Measurements from ENCODE around the gene CLDND2. TPM values are rescaled to one million over a fixed set of nuclear protein-coding genes. Genes with fewer than 3 reads are reported as not detected.
A peak's percentile ranks its signal among the peaks of the same experiment; 100 is the strongest.

Gene CLDND2
- total and polyA plus RNA-seq, 4 donors, result 0.22 to 3.0 TPM; not detected in 2

DNA sequence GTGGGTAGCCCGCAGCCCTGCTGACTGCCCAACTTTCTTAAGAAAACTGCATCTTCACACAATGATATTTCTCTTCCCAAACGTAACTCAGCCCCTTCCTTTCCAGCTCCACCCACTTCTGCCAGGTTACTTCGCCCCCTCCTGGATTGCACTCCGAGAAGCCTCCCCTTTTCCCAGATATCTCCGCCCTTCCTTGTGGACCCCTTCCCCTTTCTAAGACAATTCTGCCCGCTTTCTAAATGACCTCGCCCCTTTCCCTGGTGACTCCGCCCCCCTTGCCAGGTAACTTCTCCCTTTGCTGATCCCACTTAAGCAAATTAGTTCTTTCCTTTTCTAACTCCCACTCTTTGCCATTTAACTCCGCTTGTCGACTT lies 29.5 kb downstream of the CLDND2 start:
- 2% methylated on average over 10 of the region's 10 CpGs for WGBS
- Histone ChIP-seq H3K4me1 (ENCODE audit: control insufficient read depth in 4 of 4, insufficient read depth in 4 of 4, low read length in 3 of 4) (peaks cover 7 to 17% (median 13%) of the 10 kb centered on the region in 4 donors), H3K9ac (ENCODE audit: low read depth in 1 of 2, low read length in 2 of 2) (no peak overlapping the region), H3K27ac (ENCODE audit: low read depth in 1 of 2, low read length in 2 of 2) (peak overlapping the region; percentile 3 to 52), H3K9me3 (ENCODE audit: control insufficient read depth in 4 of 4, low read length in 3 of 4) (no peaks in the 10 kb centered on the region), H3K4me3 (ENCODE audit: low read depth in 1 of 3, low read length in 3 of 3) (peak overlapping the region; percentile 60 to 78 (median 66)), H3K27me3 (ENCODE audit: control insufficient read depth in 4 of 4, insufficient read depth in 4 of 4, low read length in 3 of 4) (no peaks in the 10 kb centered on the region), H3K36me3 (ENCODE audit: control insufficient read depth in 4 of 4, insufficient read depth in 3 of 4, low read depth in 1 of 4, low read length in 3 of 4) (no peaks in the 10 kb centered on the region)
- TF ChIP-seq, protein P1, sequence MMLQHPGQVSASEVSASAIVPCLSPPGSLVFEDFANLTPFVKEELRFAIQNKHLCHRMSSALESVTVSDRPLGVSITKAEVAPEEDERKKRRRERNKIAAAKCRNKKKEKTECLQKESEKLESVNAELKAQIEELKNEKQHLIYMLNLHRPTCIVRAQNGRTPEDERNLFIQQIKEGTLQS (IDR thresholded peaks at IDR 0.05), result no peak
- TF ChIP-seq GABPA (IDR thresholded peaks at IDR 0.05 in 1 of 2, conservative IDR thresholded peaks at IDR 0.05 in 1 of 2) (no peak), SP1 (IDR thresholded peaks at IDR 0.05) (no peak), RAD21 (IDR thresholded peaks at IDR 0.05) (no peak), NR2F2 (IDR thresholded peaks at IDR 0.05) (no peak), FOXA1 (IDR thresholded peaks at IDR 0.05) (no peak), RXRA (IDR thresholded peaks at IDR 0.05) (no peak), YY1 (IDR thresholded peaks at IDR 0.05) (no peak), FOXA2 (IDR thresholded peaks at IDR 0.05) (no peak), TAF1 (conservative IDR thresholded peaks at IDR 0.05) (no peak), HNF4G (IDR thresholded peaks at IDR 0.05) (no peak)
- DNase-seq (ENCODE audit: low spot score), result no peak

DNA sequence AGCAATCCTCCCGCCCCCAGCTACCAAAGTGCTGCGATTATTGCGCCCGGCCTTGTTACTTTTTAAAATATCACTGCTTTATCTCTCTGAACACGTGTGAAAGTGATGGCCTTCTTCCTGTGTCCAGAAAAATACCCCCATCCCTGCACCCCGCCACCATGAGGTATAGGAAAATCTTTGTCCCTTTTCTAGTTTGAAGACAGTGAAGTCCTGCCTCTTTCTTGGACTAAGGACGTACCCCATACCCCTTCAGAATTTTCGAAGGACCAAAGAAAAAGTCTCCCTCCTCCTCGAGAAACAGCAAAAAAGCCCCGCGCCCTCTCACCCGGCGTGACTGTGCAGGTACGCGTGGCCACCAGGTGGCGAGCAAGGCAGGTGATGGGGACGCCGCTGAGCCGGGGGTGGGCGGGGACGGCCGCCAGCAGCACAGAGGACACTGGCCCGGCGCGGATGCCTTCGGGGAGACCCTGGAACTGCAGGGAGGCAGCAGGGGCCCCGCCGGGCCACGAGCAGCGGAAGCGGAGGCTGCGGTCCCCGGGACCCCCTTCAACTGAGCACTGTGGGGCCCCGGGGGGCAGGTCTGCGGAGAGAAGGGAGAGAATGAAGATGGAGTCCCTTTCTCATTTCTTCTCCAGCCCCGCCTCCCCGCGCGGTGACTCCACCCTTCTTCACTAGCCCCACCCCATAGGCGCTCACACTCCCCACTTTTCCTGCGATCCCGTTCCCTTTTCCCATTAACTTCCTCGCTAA lies 30.1 kb downstream of the CLDND2 start:
- TF ChIP-seq RXRA (IDR thresholded peaks at IDR 0.05) (no peak), GABPA (IDR thresholded peaks at IDR 0.05 in 1 of 2, conservative IDR thresholded peaks at IDR 0.05 in 1 of 2) (no peak), SP1 (IDR thresholded peaks at IDR 0.05) (no peak), YY1 (IDR thresholded peaks at IDR 0.05) (peak; percentile 26), FOXA1 (IDR thresholded peaks at IDR 0.05) (no peak), RAD21 (IDR thresholded peaks at IDR 0.05) (peak; percentile 86 to 90), EGR1 (IDR thresholded peaks at IDR 0.05; ENCODE audit: low read depth in 2 of 2) (no peak)
- TF ChIP-seq, protein P2, sequence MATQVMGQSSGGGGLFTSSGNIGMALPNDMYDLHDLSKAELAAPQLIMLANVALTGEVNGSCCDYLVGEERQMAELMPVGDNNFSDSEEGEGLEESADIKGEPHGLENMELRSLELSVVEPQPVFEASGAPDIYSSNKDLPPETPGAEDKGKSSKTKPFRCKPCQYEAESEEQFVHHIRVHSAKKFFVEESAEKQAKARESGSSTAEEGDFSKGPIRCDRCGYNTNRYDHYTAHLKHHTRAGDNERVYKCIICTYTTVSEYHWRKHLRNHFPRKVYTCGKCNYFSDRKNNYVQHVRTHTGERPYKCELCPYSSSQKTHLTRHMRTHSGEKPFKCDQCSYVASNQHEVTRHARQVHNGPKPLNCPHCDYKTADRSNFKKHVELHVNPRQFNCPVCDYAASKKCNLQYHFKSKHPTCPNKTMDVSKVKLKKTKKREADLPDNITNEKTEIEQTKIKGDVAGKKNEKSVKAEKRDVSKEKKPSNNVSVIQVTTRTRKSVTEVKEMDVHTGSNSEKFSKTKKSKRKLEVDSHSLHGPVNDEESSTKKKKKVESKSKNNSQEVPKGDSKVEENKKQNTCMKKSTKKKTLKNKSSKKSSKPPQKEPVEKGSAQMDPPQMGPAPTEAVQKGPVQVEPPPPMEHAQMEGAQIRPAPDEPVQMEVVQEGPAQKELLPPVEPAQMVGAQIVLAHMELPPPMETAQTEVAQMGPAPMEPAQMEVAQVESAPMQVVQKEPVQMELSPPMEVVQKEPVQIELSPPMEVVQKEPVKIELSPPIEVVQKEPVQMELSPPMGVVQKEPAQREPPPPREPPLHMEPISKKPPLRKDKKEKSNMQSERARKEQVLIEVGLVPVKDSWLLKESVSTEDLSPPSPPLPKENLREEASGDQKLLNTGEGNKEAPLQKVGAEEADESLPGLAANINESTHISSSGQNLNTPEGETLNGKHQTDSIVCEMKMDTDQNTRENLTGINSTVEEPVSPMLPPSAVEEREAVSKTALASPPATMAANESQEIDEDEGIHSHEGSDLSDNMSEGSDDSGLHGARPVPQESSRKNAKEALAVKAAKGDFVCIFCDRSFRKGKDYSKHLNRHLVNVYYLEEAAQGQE (IDR thresholded peaks at IDR 0.05), result peak; percentile 29
- TF ChIP-seq, protein P3, sequence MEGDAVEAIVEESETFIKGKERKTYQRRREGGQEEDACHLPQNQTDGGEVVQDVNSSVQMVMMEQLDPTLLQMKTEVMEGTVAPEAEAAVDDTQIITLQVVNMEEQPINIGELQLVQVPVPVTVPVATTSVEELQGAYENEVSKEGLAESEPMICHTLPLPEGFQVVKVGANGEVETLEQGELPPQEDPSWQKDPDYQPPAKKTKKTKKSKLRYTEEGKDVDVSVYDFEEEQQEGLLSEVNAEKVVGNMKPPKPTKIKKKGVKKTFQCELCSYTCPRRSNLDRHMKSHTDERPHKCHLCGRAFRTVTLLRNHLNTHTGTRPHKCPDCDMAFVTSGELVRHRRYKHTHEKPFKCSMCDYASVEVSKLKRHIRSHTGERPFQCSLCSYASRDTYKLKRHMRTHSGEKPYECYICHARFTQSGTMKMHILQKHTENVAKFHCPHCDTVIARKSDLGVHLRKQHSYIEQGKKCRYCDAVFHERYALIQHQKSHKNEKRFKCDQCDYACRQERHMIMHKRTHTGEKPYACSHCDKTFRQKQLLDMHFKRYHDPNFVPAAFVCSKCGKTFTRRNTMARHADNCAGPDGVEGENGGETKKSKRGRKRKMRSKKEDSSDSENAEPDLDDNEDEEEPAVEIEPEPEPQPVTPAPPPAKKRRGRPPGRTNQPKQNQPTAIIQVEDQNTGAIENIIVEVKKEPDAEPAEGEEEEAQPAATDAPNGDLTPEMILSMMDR (IDR thresholded peaks at IDR 0.05; ENCODE audit: low read depth, low read length, missing input control), result peak; percentile 70
- TF ChIP-seq, protein P4, sequence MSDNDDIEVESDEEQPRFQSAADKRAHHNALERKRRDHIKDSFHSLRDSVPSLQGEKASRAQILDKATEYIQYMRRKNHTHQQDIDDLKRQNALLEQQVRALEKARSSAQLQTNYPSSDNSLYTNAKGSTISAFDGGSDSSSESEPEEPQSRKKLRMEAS (IDR thresholded peaks at IDR 0.05), result no peak
- TF ChIP-seq, protein P1 (IDR thresholded peaks at IDR 0.05), result no peak
- WGBS, result 5% methylated on average over 43 of the region's 43 CpGs
- H3K9me3 ChIP-seq (ENCODE audit: control insufficient read depth in 4 of 4, low read length in 3 of 4), result no peaks in the 10 kb centered on the region
- no peaks in the 10 kb centered on the region for H3K36me3 ChIP-seq (ENCODE audit: control insufficient read depth in 4 of 4, insufficient read depth in 3 of 4, low read depth in 1 of 4, low read length in 3 of 4)
- H3K27me3 ChIP-seq (ENCODE audit: control insufficient read depth in 4 of 4, insufficient read depth in 4 of 4, low read length in 3 of 4), result no peaks in the 10 kb centered on the region
- peak overlapping the region; percentile 60 to 78 (median 66) for H3K4me3 ChIP-seq (ENCODE audit: low read depth in 1 of 3, low read length in 3 of 3)
- DNase-seq (ENCODE audit: low spot score), result peak; percentile 84
- no peak overlapping the region for H3K9ac ChIP-seq (ENCODE audit: low read depth in 1 of 2, low read length in 2 of 2)
- H3K4me1 ChIP-seq (ENCODE audit: control insufficient read depth in 4 of 4, insufficient read depth in 4 of 4, low read length in 3 of 4), result peaks cover 7 to 17% (median 13%) of the 10 kb centered on the region in 4 donors
- H3K27ac ChIP-seq (ENCODE audit: low read depth in 1 of 2, low read length in 2 of 2), result peak overlapping the region; percentile 3 to 52
